ENCODE measurements around the gene REXO1.

The REXO1 gene

GRCh38 chr19:1770866-1771576 lies 77.3 kb downstream of the REXO1 start:
- Histone ChIP-seq H3K4me3 (no peak overlapping the region), H3K9ac (ENCODE audit: insufficient read length) (no peak overlapping the region), H3K36me3 (ENCODE audit: insufficient read depth, low read length) (no peaks in the 10 kb centered on the region), H3K27ac (no peak overlapping the region), H3K9me3 (ENCODE audit: low read depth, low read length) (peaks cover 8% of the 10 kb centered on the region)
- TF ChIP-seq POLR2AphosphoS5 (IDR thresholded peaks at IDR 0.05; ENCODE audit: borderline replicate concordance, low read depth, low read length) (no peak), EZH2 (IDR thresholded peaks at IDR 0.05) (no peak), FOXP2 (optimal IDR thresholded peaks at IDR 0.05; ENCODE audit: control extremely low read depth, extremely low read length, insufficient read depth) (no peak)
- DNase-seq (ENCODE audit: low read depth, low spot score) = no peak

GRCh38 chr19:1769645-1769985 lies 78.7 kb downstream of the REXO1 start:
- H3K9me3 ChIP-seq (ENCODE audit: low read depth, low read length) = peaks cover 8% of the 10 kb centered on the region
- no peaks in the 10 kb centered on the region for H3K36me3 ChIP-seq (ENCODE audit: insufficient read depth, low read length)
- DNase-seq (ENCODE audit: low read depth, low spot score) = no peak
- H3K9ac ChIP-seq (ENCODE audit: insufficient read length) = no peak overlapping the region
- no peak overlapping the region for H3K4me3 ChIP-seq
- TF ChIP-seq EZH2 (IDR thresholded peaks at IDR 0.05) = no peak
- no peak for TF ChIP-seq FOXP2 (optimal IDR thresholded peaks at IDR 0.05; ENCODE audit: control extremely low read depth, extremely low read length, insufficient read depth)
- no peak for TF ChIP-seq POLR2AphosphoS5 (IDR thresholded peaks at IDR 0.05; ENCODE audit: borderline replicate concordance, low read depth, low read length)
- no peak overlapping the region for H3K27ac ChIP-seq

- no peak for DNase-seq (ENCODE audit: low read depth, low spot score)
- H3K27ac ChIP-seq = no peak overlapping the region
- no peak overlapping the region for H3K9ac ChIP-seq (ENCODE audit: insufficient read length)
- H3K4me3 ChIP-seq = no peak overlapping the region
- H3K9me3 ChIP-seq (ENCODE audit: low read depth, low read length) = peaks cover 8% of the 10 kb centered on the region
- TF ChIP-seq EZH2 (IDR thresholded peaks at IDR 0.05) (no peak), FOXP2 (optimal IDR thresholded peaks at IDR 0.05; ENCODE audit: control extremely low read depth, extremely low read length, insufficient read depth) (no peak), POLR2AphosphoS5 (IDR thresholded peaks at IDR 0.05; ENCODE audit: borderline replicate concordance, low read depth, low read length) (no peak)
- no peaks in the 10 kb centered on the region for H3K36me3 ChIP-seq (ENCODE audit: insufficient read depth, low read length)
Measured at GRCh38 chr19:1768918-1769644, 79.2 kb downstream of the REXO1 start.

GRCh38 chr19:1768248-1768647 lies 80.0 kb downstream of the REXO1 start:
- Histone ChIP-seq H3K27ac (no peak overlapping the region), H3K4me3 (no peak overlapping the region), H3K36me3 (ENCODE audit: insufficient read depth, low read length) (no peaks in the 10 kb centered on the region), H3K9me3 (ENCODE audit: low read depth, low read length) (peaks cover 8% of the 10 kb centered on the region), H3K9ac (ENCODE audit: insufficient read length) (no peak overlapping the region)
- TF ChIP-seq POLR2AphosphoS5 (IDR thresholded peaks at IDR 0.05; ENCODE audit: borderline replicate concordance, low read depth, low read length) (no peak), FOXP2 (optimal IDR thresholded peaks at IDR 0.05; ENCODE audit: control extremely low read depth, extremely low read length, insufficient read depth) (no peak), EZH2 (IDR thresholded peaks at IDR 0.05) (no peak)
- DNase-seq (ENCODE audit: low read depth, low spot score) = no peak

GRCh38 chr19:1767464-1767933 lies 80.8 kb downstream of the REXO1 start:
- no peak for DNase-seq (ENCODE audit: low read depth, low spot score)
- peaks cover 8% of the 10 kb centered on the region for H3K9me3 ChIP-seq (ENCODE audit: low read depth, low read length)
- H3K27ac ChIP-seq = no peak overlapping the region
- TF ChIP-seq EZH2 (IDR thresholded peaks at IDR 0.05) = no peak
- TF ChIP-seq FOXP2 (optimal IDR thresholded peaks at IDR 0.05; ENCODE audit: control extremely low read depth, extremely low read length, insufficient read depth) = no peak
- TF ChIP-seq POLR2AphosphoS5 (IDR thresholded peaks at IDR 0.05; ENCODE audit: borderline replicate concordance, low read depth, low read length) = no peak
- H3K36me3 ChIP-seq (ENCODE audit: insufficient read depth, low read length) = no peaks in the 10 kb centered on the region
- no peak overlapping the region for H3K9ac ChIP-seq (ENCODE audit: insufficient read length)
- no peak overlapping the region for H3K4me3 ChIP-seq

GRCh38 chr19:1766800-1767352 lies 81.4 kb downstream of the REXO1 start:
- H3K36me3 ChIP-seq (ENCODE audit: insufficient read depth, low read length) = no peaks in the 10 kb centered on the region
- H3K27ac ChIP-seq = no peak overlapping the region
- DNase-seq (ENCODE audit: low read depth, low spot score) = no peak
- no peak overlapping the region for H3K4me3 ChIP-seq
- no peak overlapping the region for H3K9ac ChIP-seq (ENCODE audit: insufficient read length)
- H3K9me3 ChIP-seq (ENCODE audit: low read depth, low read length) = peaks cover 8% of the 10 kb centered on the region
- TF ChIP-seq POLR2AphosphoS5 (IDR thresholded peaks at IDR 0.05; ENCODE audit: borderline replicate concordance, low read depth, low read length) = no peak
- no peak for TF ChIP-seq EZH2 (IDR thresholded peaks at IDR 0.05)
- no peak for TF ChIP-seq FOXP2 (optimal IDR thresholded peaks at IDR 0.05; ENCODE audit: control extremely low read depth, extremely low read length, insufficient read depth)

GRCh38 chr19:1765904-1766799 lies 82.1 kb downstream of the REXO1 start:
- TF ChIP-seq FOXP2 (optimal IDR thresholded peaks at IDR 0.05; ENCODE audit: control extremely low read depth, extremely low read length, insufficient read depth) (no peak), EZH2 (IDR thresholded peaks at IDR 0.05) (no peak), POLR2AphosphoS5 (IDR thresholded peaks at IDR 0.05; ENCODE audit: borderline replicate concordance, low read depth, low read length) (no peak)
- Histone ChIP-seq H3K36me3 (ENCODE audit: insufficient read depth, low read length) (no peaks in the 10 kb centered on the region), H3K9me3 (ENCODE audit: low read depth, low read length) (peaks cover 3% of the 10 kb centered on the region; the same call in 1 of the 2 replicates), H3K27ac (no peak overlapping the region), H3K9ac (ENCODE audit: insufficient read length) (no peak overlapping the region), H3K4me3 (no peak overlapping the region)
- no peak for DNase-seq (ENCODE audit: low read depth, low spot score)
